GM12891 (cell line): ENCODE results near the gene EXOC4.

ENCODE experiments used
- DNase-seq: peaks from one replicate; pipeline ENCODE4 v3.0.0; 2011; ENCODE audit warnings: low spot score; ENCODE audit not compliant: insufficient read length
- FAIRE-seq: peaks from 2 replicates; lab custom pipeline; 2011; peaks lifted over from hg19 to GRCh38; lab: Jason Lieb, UNC
- PAX5 ChIP-seq: IDR thresholded peaks from 2 replicates; pipeline ENCODE4 v1.6.1; 2011; ENCODE audit warnings: low read length, moderate library complexity, mild to moderate bottlenecking; ENCODE audit not compliant: insufficient read depth, severe bottlenecking
- POLR2A ChIP-seq: IDR thresholded peaks from 2 replicates; pipeline ENCODE4 v1.6.1; 2011; ENCODE audit warnings: low read depth, low read length, control low read depth
- POLR2AphosphoS5 ChIP-seq: IDR thresholded peaks from 2 replicates; pipeline ENCODE4 v1.6.1; 2011; ENCODE audit warnings: low read depth, low read length, control low read depth
- POU2F2 ChIP-seq: IDR thresholded peaks from 2 replicates; pipeline ENCODE4 v1.6.1; 2011; ENCODE audit warnings: low read depth, mild to moderate bottlenecking, control low read depth, low read length, moderate library complexity
- SPI1 ChIP-seq: IDR thresholded peaks from 2 replicates; pipeline ENCODE4 v1.6.1; 2011; ENCODE audit warnings: low read depth, low read length, control low read depth
- TAF1 ChIP-seq: IDR thresholded peaks from 2 replicates; pipeline ENCODE4 v1.6.1; 2011; ENCODE audit warnings: low read depth, low read length, control low read depth

Gene EXOC4

DNA sequence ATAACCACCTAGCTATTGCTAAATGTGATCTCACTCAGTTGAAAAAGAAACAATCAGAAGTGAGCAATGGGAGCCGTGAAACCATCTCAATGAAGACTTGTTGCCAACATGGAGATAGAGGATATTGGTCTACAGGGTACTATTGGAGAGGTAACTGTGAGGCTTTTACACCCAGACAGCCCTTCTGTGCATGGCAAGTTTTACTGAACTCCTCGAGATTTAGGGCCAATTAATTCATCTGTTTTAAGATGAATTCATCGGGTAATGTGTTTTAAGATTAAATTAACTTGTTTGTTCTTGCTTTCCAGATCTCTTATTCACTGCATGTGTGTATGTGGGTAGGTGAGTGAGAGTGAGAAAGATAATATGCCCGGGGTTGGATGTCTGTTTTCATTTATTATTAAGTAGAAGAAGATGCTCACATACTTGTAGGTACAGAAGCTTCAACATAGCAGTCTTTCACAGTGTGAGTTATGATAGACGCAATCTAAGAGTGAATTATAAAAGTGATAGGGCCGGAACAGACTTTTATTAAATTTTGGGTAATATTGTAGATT is 323.8 kb downstream of the EXOC4 start:
- FAIRE-seq (no peak), DNase-seq (no peak)
- TF ChIP-seq PAX5 (no peak), POLR2AphosphoS5 (no peak), TAF1 (no peak), POLR2A (no peak), POU2F2 (no peak), SPI1 (no peak)

DNA sequence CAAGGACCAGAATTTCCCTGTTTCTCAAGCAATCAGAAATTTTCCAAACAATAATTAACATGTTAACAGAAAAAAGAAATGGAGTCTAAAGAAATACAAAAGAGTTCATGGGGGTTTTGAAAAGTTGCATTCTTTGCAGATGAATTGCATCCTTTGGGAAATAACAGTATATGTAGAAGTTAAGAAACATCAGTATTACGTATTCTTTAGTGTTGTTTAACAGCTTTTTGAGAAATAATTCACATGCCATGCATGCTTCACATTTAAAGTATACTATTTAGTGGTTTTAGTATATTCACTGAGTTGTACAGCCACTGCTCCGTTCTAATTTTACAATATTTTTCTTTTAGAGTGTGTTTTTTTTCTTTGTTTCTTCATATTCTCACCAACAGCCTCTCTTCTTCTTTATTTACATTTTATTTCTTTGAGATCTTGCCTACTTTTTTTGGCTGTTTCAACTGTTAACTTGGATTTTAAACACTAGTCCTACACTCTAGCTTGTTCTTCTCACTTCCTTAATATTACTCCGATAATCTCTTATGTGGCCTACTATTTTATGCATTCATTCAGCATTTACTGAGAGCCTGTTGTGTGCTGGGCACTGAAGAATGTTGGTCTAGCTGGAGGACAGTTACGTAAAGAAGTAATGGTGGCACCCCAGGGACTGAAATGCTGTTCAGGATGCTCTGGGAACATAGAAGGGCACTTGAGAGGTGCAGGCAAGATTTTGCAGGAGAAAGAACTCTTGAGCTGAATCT is 330.1 kb downstream of the EXOC4 start:
- no peak for DNase-seq
- no peak for FAIRE-seq
- TF ChIP-seq PAX5 (no peak), POU2F2 (no peak), POLR2AphosphoS5 (no peak), TAF1 (no peak), SPI1 (no peak), POLR2A (no peak)

- TF ChIP-seq TAF1 (no peak), POLR2AphosphoS5 (no peak), POU2F2 (no peak), PAX5 (no peak), POLR2A (no peak), SPI1 (no peak)
- no peak for FAIRE-seq
- DNase-seq, result no peak
These were observed 330.8 kb downstream of the EXOC4 start for GRCh38 chr7:133583545-133584171.

DNA sequence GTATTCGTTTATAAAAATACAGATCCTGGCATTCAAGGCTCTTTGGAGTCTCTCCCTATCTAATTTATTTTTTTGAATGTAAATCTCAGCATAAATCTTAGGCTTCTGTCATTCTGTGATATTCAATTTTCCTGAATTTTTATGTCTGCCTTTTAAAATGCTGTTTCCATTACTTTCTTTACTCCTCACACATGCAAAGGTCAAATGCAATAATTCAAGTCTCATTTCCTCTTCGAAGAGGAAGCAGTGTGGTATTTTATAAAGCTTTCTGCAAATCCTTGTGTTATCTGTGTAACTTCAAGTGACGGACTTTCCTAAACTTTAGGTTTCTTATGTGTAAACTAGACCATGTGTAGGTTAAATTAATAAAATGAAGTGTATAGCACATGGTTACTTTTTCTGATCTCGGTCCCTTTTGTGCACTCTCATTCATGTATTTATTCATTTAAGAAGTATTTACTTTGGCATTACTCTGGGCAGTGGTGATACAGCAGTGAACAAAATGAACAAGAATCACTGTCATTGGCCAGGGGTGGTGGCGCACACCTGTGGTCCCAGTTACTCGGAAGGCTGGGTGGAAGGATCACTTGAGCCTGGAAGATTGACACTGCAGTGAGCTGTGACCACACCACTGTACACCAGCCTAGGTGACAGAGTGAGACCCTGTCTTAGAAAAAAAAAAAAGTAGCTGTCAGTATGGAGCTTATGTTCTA is 332.2 kb downstream of the EXOC4 start:
- no peak for DNase-seq
- no peak for FAIRE-seq
- no peak for TF ChIP-seq POLR2A
- TF ChIP-seq TAF1, result no peak
- no peak for TF ChIP-seq SPI1
- no peak for TF ChIP-seq POLR2AphosphoS5
- TF ChIP-seq PAX5, result no peak
- TF ChIP-seq POU2F2, result no peak

DNA sequence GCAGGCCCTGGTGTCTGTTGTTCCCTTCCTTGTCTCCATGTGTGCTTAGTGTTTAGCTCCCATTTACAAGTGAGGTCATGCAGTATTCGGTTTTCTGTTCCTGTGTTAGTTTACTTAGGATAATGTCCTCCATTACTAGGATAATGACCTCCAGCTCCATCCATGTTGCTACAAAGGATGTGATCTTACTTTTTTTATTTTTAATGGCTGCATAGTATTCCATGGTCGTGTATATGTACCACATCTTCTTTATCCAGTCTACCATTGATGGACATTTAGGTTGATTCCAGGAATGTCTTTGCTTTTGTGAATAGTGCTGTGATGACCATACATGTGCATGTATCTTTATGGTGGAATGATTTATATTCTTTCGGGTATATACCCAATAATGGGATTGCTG is 333.4 kb downstream of the EXOC4 start:
- no peak for TF ChIP-seq POLR2AphosphoS5
- no peak for TF ChIP-seq POU2F2
- TF ChIP-seq SPI1, result no peak
- FAIRE-seq, result peak; percentile 41

DNA sequence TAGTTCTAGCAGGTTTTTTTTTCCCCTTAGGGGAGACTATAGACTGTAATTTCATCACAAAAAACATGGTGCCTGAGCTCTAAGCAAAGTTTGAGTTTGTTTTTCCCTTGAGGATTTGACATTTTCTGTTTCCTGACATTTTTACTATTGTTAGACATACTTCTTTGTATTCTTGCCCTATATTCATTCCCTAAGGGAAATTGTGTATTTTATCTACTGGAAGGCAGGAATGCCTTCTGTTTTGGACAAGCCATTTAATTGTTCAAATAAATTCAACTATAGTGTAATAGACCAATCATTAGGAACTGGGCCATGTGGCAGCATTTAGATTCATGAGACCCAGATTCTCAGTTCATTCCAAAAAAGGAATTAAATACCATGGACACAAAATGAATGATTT is 335.0 kb downstream of the EXOC4 start:
- no peak for DNase-seq
- FAIRE-seq, result no peak
- TF ChIP-seq POU2F2 (no peak), PAX5 (no peak), POLR2AphosphoS5 (no peak), POLR2A (no peak), TAF1 (no peak), SPI1 (no peak)

More for the DNA sequence above, 333.4 kb downstream of the EXOC4 start:
- DNase-seq, result no peak

DNA sequence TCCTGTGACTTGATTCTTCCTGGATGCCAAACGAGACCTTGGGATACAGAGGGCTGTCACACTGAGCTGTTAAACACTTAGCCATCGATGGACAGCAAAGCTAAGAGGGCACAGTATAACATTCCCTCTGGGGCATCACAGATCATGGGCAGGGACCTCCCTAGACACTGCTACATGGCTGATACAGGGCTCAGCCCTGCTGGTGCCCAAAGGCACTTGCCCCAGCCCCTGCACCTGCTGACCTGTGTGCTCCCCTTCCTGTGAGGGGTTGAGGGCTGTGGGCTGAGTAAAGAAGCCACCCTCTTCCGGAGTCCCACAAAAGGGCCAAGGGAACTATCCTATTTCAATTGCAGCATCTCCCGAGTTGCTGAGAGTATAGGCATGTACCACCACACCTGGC is 337.9 kb downstream of the EXOC4 start:
- no peak for FAIRE-seq
- TF ChIP-seq SPI1, result no peak
- TF ChIP-seq TAF1, result no peak
- no peak for DNase-seq

GRCh38 chr7:133591704-133592340 is 338.9 kb downstream of the EXOC4 start:
- no peak for FAIRE-seq
- TF ChIP-seq POLR2AphosphoS5 (no peak), POLR2A (no peak), SPI1 (no peak), PAX5 (no peak), POU2F2 (no peak), TAF1 (no peak)

GRCh38 chr7:133593561-133593960 is 340.7 kb downstream of the EXOC4 start:
- TF ChIP-seq SPI1, result no peak
- TF ChIP-seq POU2F2, result no peak
- TF ChIP-seq POLR2A, result no peak
- TF ChIP-seq POLR2AphosphoS5, result no peak
- no peak for TF ChIP-seq TAF1
- no peak for TF ChIP-seq PAX5
- DNase-seq, result no peak
- FAIRE-seq, result no peak

More at GRCh38 chr7:133591704-133592340, 338.9 kb downstream of the EXOC4 start:
- no peak for DNase-seq
